ENCODE results near the gene SFXN2.

Gene SFXN2

DNA sequence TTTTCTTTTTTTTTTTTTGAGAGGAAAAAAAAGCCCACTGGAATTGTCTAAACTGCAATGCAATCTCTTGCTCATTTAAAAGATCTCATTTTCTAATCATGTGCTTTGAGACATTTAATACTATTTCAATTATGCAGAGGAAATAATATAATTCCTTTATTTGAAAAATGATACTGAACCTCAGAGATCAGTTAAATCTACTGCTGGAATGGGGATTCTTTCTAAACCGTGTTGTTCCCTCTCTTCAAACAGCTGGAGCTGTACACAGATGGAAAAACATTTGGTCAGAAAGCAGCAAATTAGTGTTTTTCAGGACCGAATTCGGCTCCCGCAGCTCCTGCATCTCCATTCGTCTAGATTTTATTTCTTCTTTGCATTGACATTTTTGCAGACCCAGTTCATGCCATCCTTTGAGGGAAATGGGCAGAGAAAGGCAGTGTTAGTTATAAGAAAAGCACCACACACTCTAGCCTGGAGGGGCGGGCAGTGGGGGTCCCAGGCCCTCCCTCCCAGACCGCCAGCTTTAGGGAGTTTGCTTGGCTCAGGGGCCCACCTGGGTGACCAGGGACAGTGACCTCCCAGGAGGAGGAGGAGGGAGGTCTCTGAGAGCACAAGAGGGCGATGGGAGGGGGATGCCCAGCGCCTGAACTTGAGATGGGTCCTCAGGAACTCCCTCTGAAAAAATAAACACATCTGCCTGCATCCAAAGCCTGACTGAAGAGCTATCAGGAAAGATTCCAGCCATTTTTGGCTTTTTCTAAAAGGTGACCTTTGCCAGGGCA lies 37.7 kb upstream of the SFXN2 start:
- TF ChIP-seq, protein P1, sequence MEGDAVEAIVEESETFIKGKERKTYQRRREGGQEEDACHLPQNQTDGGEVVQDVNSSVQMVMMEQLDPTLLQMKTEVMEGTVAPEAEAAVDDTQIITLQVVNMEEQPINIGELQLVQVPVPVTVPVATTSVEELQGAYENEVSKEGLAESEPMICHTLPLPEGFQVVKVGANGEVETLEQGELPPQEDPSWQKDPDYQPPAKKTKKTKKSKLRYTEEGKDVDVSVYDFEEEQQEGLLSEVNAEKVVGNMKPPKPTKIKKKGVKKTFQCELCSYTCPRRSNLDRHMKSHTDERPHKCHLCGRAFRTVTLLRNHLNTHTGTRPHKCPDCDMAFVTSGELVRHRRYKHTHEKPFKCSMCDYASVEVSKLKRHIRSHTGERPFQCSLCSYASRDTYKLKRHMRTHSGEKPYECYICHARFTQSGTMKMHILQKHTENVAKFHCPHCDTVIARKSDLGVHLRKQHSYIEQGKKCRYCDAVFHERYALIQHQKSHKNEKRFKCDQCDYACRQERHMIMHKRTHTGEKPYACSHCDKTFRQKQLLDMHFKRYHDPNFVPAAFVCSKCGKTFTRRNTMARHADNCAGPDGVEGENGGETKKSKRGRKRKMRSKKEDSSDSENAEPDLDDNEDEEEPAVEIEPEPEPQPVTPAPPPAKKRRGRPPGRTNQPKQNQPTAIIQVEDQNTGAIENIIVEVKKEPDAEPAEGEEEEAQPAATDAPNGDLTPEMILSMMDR (IDR thresholded peaks at IDR 0.05; ENCODE audit: low read depth, low read length) = no peak
- no peak overlapping the region for H3K4me3 ChIP-seq (ENCODE audit: low read depth, low read length)
- DNase-seq (ENCODE audit: low read depth, low spot score) = no peak
- in situ Hi-C loops (cut with HindIII; ENCODE audit: low sequenced_read_pairs) = no loop called here

DNA sequence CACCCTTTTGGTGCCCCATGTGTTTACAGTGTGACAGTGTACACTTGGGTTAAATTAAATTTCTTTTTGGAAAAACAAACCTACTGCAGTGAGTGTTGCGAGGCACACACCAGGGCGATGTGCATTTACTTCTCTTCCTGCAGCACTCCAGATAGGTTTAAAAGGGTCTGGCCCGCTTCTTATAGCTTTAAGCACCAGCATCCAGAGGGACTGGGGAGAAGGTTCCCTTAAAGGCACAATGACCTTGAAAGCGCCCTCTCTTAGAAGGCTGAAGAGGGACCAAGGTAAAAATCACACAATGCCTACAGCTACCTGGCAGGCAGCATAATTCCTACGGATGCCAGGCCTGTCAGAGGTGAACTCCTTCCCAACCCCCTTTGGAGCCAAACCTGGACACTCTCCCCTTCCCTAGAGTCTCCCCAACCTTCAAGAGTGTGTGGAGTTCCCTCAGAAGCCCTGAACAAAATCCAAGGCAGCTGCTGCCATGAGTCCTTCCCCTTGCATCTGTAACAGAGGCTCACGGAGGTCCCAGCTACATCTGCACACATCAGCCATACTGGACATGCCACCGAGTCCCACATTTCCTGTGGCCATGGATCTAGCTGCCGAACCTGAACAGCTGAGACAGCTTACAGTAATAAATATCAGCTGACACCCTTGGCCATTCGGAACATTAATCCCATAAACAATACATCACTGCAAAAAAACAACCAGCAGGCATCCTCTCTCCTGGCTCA lies 36.9 kb upstream of the SFXN2 start:
- TF ChIP-seq, protein P1 (IDR thresholded peaks at IDR 0.05; ENCODE audit: low read depth, low read length) = no peak
- no peak overlapping the region for H3K4me3 ChIP-seq (ENCODE audit: low read depth, low read length)
- no peak for DNase-seq (ENCODE audit: low read depth, low spot score)
- in situ Hi-C loops (cut with HindIII; ENCODE audit: low sequenced_read_pairs) = no loop called here

DNA sequence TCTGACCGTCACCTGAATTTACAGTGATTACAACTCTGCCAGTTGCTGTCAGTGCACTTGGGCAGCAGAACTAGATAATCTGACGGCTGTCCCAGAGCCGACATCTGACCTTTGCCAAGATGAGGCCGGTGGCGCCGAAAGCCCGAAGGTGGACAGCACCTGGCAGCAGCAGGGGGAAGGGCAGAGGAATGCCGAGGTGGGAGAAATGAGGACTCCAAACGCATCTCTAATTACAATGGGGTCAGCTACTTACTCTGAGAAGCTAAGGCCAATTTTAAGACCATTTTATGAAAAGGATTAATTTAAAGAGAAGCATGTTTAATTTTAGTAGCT lies 36.4 kb upstream of the SFXN2 start:
- DNase-seq (ENCODE audit: low read depth, low spot score) = no peak
- TF ChIP-seq, protein P1 (IDR thresholded peaks at IDR 0.05; ENCODE audit: low read depth, low read length) = no peak
- in situ Hi-C loops (cut with HindIII; ENCODE audit: low sequenced_read_pairs) = no loop called here
- no peak overlapping the region for H3K4me3 ChIP-seq (ENCODE audit: low read depth, low read length)

DNA sequence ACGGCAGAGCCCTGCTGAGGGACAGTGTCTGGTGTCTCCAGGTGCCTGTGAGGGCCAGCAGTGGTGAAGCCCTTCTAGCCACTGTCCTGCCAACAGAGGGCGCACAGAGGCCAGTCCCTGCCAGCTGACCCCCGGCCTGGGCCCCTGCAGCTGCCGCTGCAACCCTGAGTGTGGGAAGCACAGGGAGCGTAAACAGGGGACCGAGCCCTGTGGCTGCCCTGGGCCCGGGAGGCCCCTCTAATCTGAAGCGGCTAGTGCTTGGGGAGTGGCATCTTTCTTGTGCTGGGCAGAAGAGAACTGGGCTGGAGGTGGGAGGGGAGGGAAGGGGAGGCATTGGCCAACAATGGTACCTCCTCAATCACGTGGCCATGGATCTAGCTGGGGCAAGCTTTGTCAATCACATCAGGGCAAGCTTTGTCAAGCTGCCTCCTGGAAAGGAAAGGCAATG lies 35.6 kb upstream of the SFXN2 start:
- TF ChIP-seq, protein P1 (IDR thresholded peaks at IDR 0.05; ENCODE audit: low read depth, low read length) = peak; percentile 82
- DNase-seq (ENCODE audit: low read depth, low spot score) = peak; percentile 56
- in situ Hi-C loops (cut with HindIII; ENCODE audit: low sequenced_read_pairs) = no loop called here
- no peak overlapping the region for H3K4me3 ChIP-seq (ENCODE audit: low read depth, low read length)

DNA sequence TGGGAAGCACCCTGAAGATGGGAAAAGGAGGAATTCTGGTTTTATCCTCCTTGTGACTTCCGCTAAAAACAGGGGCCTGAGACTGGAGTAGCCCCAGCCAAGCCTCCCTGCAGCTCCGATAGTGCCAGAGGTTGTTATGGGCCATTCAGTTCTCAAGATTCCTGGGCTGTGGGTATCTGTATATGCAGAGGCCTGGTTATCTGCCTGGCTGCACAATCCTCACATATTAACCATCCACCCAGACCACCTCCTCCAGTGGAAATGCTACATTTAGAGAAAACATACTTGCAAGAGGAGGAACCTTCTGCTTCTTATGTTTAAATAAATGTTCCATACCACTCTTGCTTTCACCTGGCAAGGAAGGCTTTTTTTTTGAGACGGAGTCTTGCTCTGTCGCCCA lies 34.8 kb upstream of the SFXN2 start:
- in situ Hi-C loops (cut with HindIII; ENCODE audit: low sequenced_read_pairs) = no loop called here
- H3K4me3 ChIP-seq (ENCODE audit: low read depth, low read length) = no peak overlapping the region
- TF ChIP-seq, protein P1 (IDR thresholded peaks at IDR 0.05; ENCODE audit: low read depth, low read length) = no peak
- DNase-seq (ENCODE audit: low read depth, low spot score) = no peak

DNA sequence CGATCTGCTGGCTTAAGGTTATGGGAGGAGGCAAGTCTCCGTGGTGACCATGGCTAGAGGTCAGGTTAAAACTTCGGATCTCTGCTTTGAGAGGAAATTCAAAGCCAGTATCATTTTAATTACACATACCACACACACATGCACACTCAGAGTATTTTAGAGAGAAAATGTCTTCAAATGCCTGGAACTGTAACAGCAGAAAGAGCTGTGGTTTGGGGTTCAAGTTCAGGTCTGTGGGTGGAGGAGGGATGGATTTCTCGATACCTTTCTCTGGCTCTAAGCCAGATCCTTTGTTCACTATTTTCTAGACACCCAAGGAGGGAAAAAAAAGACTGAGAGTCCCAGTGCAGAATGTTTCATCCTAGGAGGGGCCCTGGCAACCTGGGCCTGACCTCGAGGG lies 32.7 kb upstream of the SFXN2 start:
- in situ Hi-C loops (cut with HindIII; ENCODE audit: low sequenced_read_pairs) = no loop called here
- H3K4me3 ChIP-seq (ENCODE audit: low read depth, low read length) = no peak overlapping the region

More for the DNA sequence above, 32.7 kb upstream of the SFXN2 start:
- DNase-seq (ENCODE audit: low read depth, low spot score) = no peak
- TF ChIP-seq, protein P1 (IDR thresholded peaks at IDR 0.05; ENCODE audit: low read depth, low read length) = no peak
